Mesenchymal stem cell (in vitro differentiated cells and primary cell): Measurements from ENCODE around the gene ITPKC. TPM values are rescaled to one million over a fixed set of nuclear protein-coding genes. Genes with fewer than 3 reads are reported as not detected.

ENCODE experiments used
- DNase-seq: peaks from one replicate; pipeline ENCODE4 v3.0.0-alpha.2; 2013
- H2AFZ ChIP-seq: one replicate; pipeline ENCODE4 v1.6.1; 2013; ENCODE audit warnings: low read depth, mild to moderate bottlenecking, control low read depth, inconsistent platforms, low read length, moderate library complexity
- H2AK5ac ChIP-seq: 2 replicates; pipeline ENCODE4 v1.6.1; 2013; ENCODE audit warnings: low read length, moderate library complexity, mild to moderate bottlenecking, inconsistent platforms; ENCODE audit not compliant: severe bottlenecking
- H2BK120ac ChIP-seq: one replicate; pipeline ENCODE4 v1.6.1; 2013; ENCODE audit warnings: low read depth, mild to moderate bottlenecking, inconsistent platforms, low read length, moderate library complexity
- H2BK12ac ChIP-seq, 2 experiments: one replicate each; pipeline ENCODE4 v1.6.1; 2013; ENCODE audit warnings: inconsistent platforms in 2 of 2, low read length in 2 of 2, mild to moderate bottlenecking in 2 of 2, moderate library complexity in 2 of 2, control low read depth in 1 of 2
- H2BK15ac ChIP-seq: one replicate; pipeline ENCODE4 v1.6.1; 2013; ENCODE audit warnings: mild to moderate bottlenecking, low read depth, inconsistent platforms; ENCODE audit not compliant: poor library complexity, severe bottlenecking
- H2BK5ac ChIP-seq: 2 replicates; pipeline ENCODE4 v1.6.1; 2013; ENCODE audit warnings: low read depth, mild to moderate bottlenecking, low read length, control low read depth, inconsistent platforms; ENCODE audit not compliant: poor library complexity, severe bottlenecking
- H3K14ac ChIP-seq, 2 experiments: one replicate each; pipeline ENCODE4 v1.6.1; 2013; ENCODE audit warnings: inconsistent platforms in 2 of 2, low read length in 2 of 2, control low read depth in 1 of 2, mild to moderate bottlenecking in 1 of 2, moderate library complexity in 1 of 2
- H3K18ac ChIP-seq, 2 experiments: one replicate each; pipeline ENCODE4 v1.6.1; 2013; ENCODE audit warnings: inconsistent platforms in 2 of 2, low read length in 2 of 2, control low read depth in 1 of 2, low read depth in 1 of 2, mild to moderate bottlenecking in 1 of 2
- H3K23ac ChIP-seq, 2 experiments: one replicate each; pipeline ENCODE4 v1.6.1; 2013; ENCODE audit warnings: inconsistent platforms in 2 of 2, low read length in 2 of 2, mild to moderate bottlenecking in 2 of 2, moderate library complexity in 2 of 2, control low read depth in 1 of 2
- H3K27ac ChIP-seq: 2 replicates; pipeline ENCODE4 v1.5.1; 2013; ENCODE audit warnings: mild to moderate bottlenecking, moderate library complexity, low read length, control low read depth, inconsistent platforms; ENCODE audit not compliant: poor library complexity, severe bottlenecking
- H3K27me3 ChIP-seq, 2 experiments: 2 replicates each; pipeline versions ENCODE4 v1.6.1 to v1.7.0; 2013; ENCODE audit warnings: low read length in 2 of 2, mild to moderate bottlenecking in 2 of 2, moderate library complexity in 2 of 2, control low read depth in 1 of 2, inconsistent platforms in 1 of 2; ENCODE audit not compliant: control insufficient read depth in 1 of 2, insufficient read depth in 1 of 2
- H3K36me3 ChIP-seq, 2 experiments: 2 replicates each; pipeline versions ENCODE4 v1.6.1 to v1.7.0; 2013; ENCODE audit warnings: low read length in 2 of 2, control low read depth in 1 of 2, inconsistent platforms in 1 of 2, low read depth in 1 of 2, mild to moderate bottlenecking in 1 of 2; ENCODE audit not compliant: insufficient read depth in 2 of 2, control insufficient read depth in 1 of 2
- H3K4ac ChIP-seq, 2 experiments: one replicate each; pipeline ENCODE4 v1.6.1; 2013; ENCODE audit warnings: inconsistent platforms in 2 of 2, low read length in 2 of 2, mild to moderate bottlenecking in 2 of 2, moderate library complexity in 2 of 2, control low read depth in 1 of 2, low read depth in 1 of 2
- H3K4me1 ChIP-seq: 2 replicates; pipeline ENCODE4 v1.6.1; 2013; ENCODE audit warnings: low read depth, low read length, control low read depth; ENCODE audit not compliant: control insufficient read depth, insufficient read depth
- H3K4me2 ChIP-seq: 2 replicates; pipeline ENCODE4 v1.6.1; 2013; ENCODE audit warnings: low read length, mild to moderate bottlenecking, inconsistent platforms; ENCODE audit not compliant: poor library complexity, severe bottlenecking
- H3K4me3 ChIP-seq, 2 experiments: 2 replicates each; pipeline versions ENCODE4 v1.5.1 to v1.7.0; 2013; ENCODE audit warnings: low read length in 2 of 2, mild to moderate bottlenecking in 2 of 2, control low read depth in 1 of 2, low read depth in 1 of 2; ENCODE audit not compliant: insufficient read depth in 1 of 2
- H3K79me1 ChIP-seq: replicated peaks from 2 replicates; pipeline ENCODE4 v1.6.1; 2013; ENCODE audit warnings: mild to moderate bottlenecking, control low read depth, low read length, inconsistent platforms; ENCODE audit not compliant: poor library complexity, severe bottlenecking
- H3K9ac ChIP-seq: 2 replicates; pipeline ENCODE4 v1.7.0; 2013; ENCODE audit warnings: mild to moderate bottlenecking, low read length, moderate library complexity
- H3K9me3 ChIP-seq: 2 replicates; pipeline ENCODE4 v1.7.0; 2013; ENCODE audit warnings: mild to moderate bottlenecking, low read length; ENCODE audit not compliant: control insufficient read depth
- H4K8ac ChIP-seq: one replicate; pipeline ENCODE4 v1.6.1; 2013; ENCODE audit warnings: inconsistent platforms, mild to moderate bottlenecking, low read length, moderate library complexity
- H4K91ac ChIP-seq: one replicate; pipeline ENCODE4 v1.6.1; 2013; ENCODE audit warnings: mild to moderate bottlenecking, low read length, inconsistent platforms
- WGBS: methylation state at CpG from one replicate; pipeline ENCODE4 v1.1.7; 2013; ENCODE audit warnings: mixed read lengths; 5-methylcytosine and 5-hydroxymethylcytosine counted together
- polyA plus RNA-seq, 2 experiments: library from polyadenylated mRNA; stranded (reverse); fragments of 200-250 nt; gene quantifications; one replicate each; pipeline ENCODE4 v1.2.3, GENCODE V29; 2013

The ITPKC gene
- polyA plus RNA-seq (2013, experiment 1 of 2) = 8.5 TPM
- 8.0 TPM for polyA plus RNA-seq (2013, experiment 2 of 2)

GRCh38 chr19:40716482-40717324 lies at the start of gene ITPKC, which contains the start of gene COQ8B:
TSS of gene ITPKC (plus strand) at chr19:40717112. CDS start at chr19:40717136, 24 bp downstream.
TSS of gene COQ8B (minus strand) at chr19:40716886. CDS start at chr19:40714632, 2,254 bp downstream.
- H3K18ac ChIP-seq = peak within 1 kb of the TSS; percentile 89 to 96
- peak within 1 kb of the TSS; percentile 85 for H2BK5ac ChIP-seq
- H3K9me3 ChIP-seq = no peaks in the 10 kb centered on the region
- H2BK15ac ChIP-seq = peak within 1 kb of the TSS; percentile 92
- peak within 1 kb of the TSS; percentile 70 to 92 for H3K4ac ChIP-seq
- peak within 1 kb of the TSS; percentile 79 for H4K91ac ChIP-seq
- peaks cover 27% of the 10 kb centered on the region for H3K4me1 ChIP-seq
- peak within 1 kb of the TSS; percentile 18 to 82 for H2BK12ac ChIP-seq
- under 1% methylated on average over 76 of the region's 76 CpGs for WGBS
- peak within 1 kb of the TSS; percentile 14 to 67 for H3K23ac ChIP-seq
- H3K79me1 ChIP-seq = peaks cover 9% of the 10 kb centered on the region
- H4K8ac ChIP-seq = peak within 1 kb of the TSS; percentile 54
- H3K27ac ChIP-seq = peak within 1 kb of the TSS; percentile 95
- H3K4me2 ChIP-seq = peak within 1 kb of the TSS; percentile 90
- H2BK120ac ChIP-seq = peak within 1 kb of the TSS; percentile 37
- H3K36me3 ChIP-seq = peaks cover 7 to 11% of the 10 kb centered on the region in 2 experiments
- H3K14ac ChIP-seq = peak within 1 kb of the TSS in 1 of 2 experiments; percentile 97
- peak within 1 kb of the TSS; percentile 96 for H2AK5ac ChIP-seq
- no peaks in the 10 kb centered on the region for H3K27me3 ChIP-seq
- DNase-seq = peak; percentile 98
- peak within 1 kb of the TSS; percentile 37 for H2AFZ ChIP-seq
- H3K4me3 ChIP-seq = peak within 1 kb of the TSS; percentile 75 to 98
- H3K9ac ChIP-seq = peak within 1 kb of the TSS; percentile 98

GRCh38 chr19:40667602-40668001 lies 49.3 kb upstream of the ITPKC start:
- no peak overlapping the region for H3K27ac ChIP-seq
- H3K9ac ChIP-seq = no peak overlapping the region
- no peak overlapping the region for H2BK5ac ChIP-seq
- no peak overlapping the region for H2BK15ac ChIP-seq
- no peak for DNase-seq
- H2BK12ac ChIP-seq = no peak overlapping the region
- H3K18ac ChIP-seq = no peak overlapping the region
- no peak overlapping the region for H3K4ac ChIP-seq
- no peak overlapping the region for H4K8ac ChIP-seq
- H3K4me2 ChIP-seq = no peak overlapping the region
- 97% methylated on average over 14 of the region's 14 CpGs for WGBS
- no peak overlapping the region for H2AK5ac ChIP-seq
- H3K27me3 ChIP-seq = no peaks in the 10 kb centered on the region
- no peak overlapping the region for H3K14ac ChIP-seq
- peaks cover 57 to 58% of the 10 kb centered on the region in 2 experiments for H3K36me3 ChIP-seq
- H2AFZ ChIP-seq = no peak overlapping the region
- H3K9me3 ChIP-seq = peaks cover 11% of the 10 kb centered on the region
- H3K4me1 ChIP-seq = peaks cover 11% of the 10 kb centered on the region
- H2BK120ac ChIP-seq = no peak overlapping the region
- H3K23ac ChIP-seq = no peak overlapping the region
- H3K4me3 ChIP-seq = no peak overlapping the region
- no peaks in the 10 kb centered on the region for H3K79me1 ChIP-seq
- no peak overlapping the region for H4K91ac ChIP-seq

GRCh38 chr19:40668991-40669614 lies 47.8 kb upstream of the ITPKC start:
- Histone ChIP-seq H3K23ac (no peak overlapping the region), H3K18ac (no peak overlapping the region), H3K4ac (no peak overlapping the region), H2AFZ (no peak overlapping the region), H3K36me3 (peaks cover 72 to 73% of the 10 kb centered on the region in 2 experiments), H2BK120ac (no peak overlapping the region), H3K27me3 (no peaks in the 10 kb centered on the region), H3K27ac (no peak overlapping the region), H3K14ac (no peak overlapping the region), H3K9me3 (peaks cover 11% of the 10 kb centered on the region), H2BK12ac (no peak overlapping the region), H3K4me1 (peaks cover 7% of the 10 kb centered on the region), H2AK5ac (no peak overlapping the region), H2BK15ac (no peak overlapping the region), H3K4me2 (no peak overlapping the region), H4K8ac (no peak overlapping the region), H3K4me3 (no peak overlapping the region), H2BK5ac (no peak overlapping the region), H4K91ac (no peak overlapping the region), H3K79me1 (no peaks in the 10 kb centered on the region), H3K9ac (no peak overlapping the region)
- no peak for DNase-seq
- WGBS = 96% methylated on average over 7 of the region's 7 CpGs

GRCh38 chr19:40671404-40671803 lies 45.5 kb upstream of the ITPKC start:
- Histone ChIP-seq H3K23ac (no peak overlapping the region), H2BK12ac (no peak overlapping the region), H3K4ac (no peak overlapping the region), H2BK15ac (no peak overlapping the region), H2BK5ac (no peak overlapping the region), H3K4me2 (no peak overlapping the region), H4K91ac (peak overlapping the region; percentile 7), H3K4me3 (no peak overlapping the region), H3K36me3 (peaks cover 89 to 94% of the 10 kb centered on the region in 2 experiments), H3K9ac (no peak overlapping the region), H2BK120ac (no peak overlapping the region), H2AFZ (no peak overlapping the region), H3K9me3 (peaks cover 11% of the 10 kb centered on the region), H3K79me1 (no peaks in the 10 kb centered on the region), H4K8ac (no peak overlapping the region), H3K27me3 (no peaks in the 10 kb centered on the region), H3K18ac (no peak overlapping the region), H2AK5ac (no peak overlapping the region), H3K4me1 (peaks cover 9% of the 10 kb centered on the region), H3K14ac (no peak overlapping the region), H3K27ac (no peak overlapping the region)
- DNase-seq = no peak
- 94% methylated on average over 9 of the region's 9 CpGs for WGBS
